DMS 273 (cell line): ENCODE data around the gene COTL1.

Experiments
- DNase-seq: peaks from one replicate; lab custom pipeline; 2025; ENCODE audit not compliant: unreplicated experiment; lab: John Stamatoyannopoulos, UW

The COTL1 gene

GRCh38 chr16:84617791-84618580, at the start of gene COTL1:
Gene COTL1 (minus strand): TSS chr16:84618078. CDS start chr16:84617914, 164 bp downstream.
- DNase-seq, result peak; percentile 97

GRCh38 chr16:84665843-84666242, 48.0 kb upstream of the COTL1 start:
- no peak for DNase-seq

- no peak for DNase-seq
Measured at GRCh38 chr16:84665359-84665758, 47.5 kb upstream of the COTL1 start.

GRCh38 chr16:84663433-84664101, 45.7 kb upstream of the COTL1 start:
- peak; percentile 32 for DNase-seq

GRCh38 chr16:84662471-84662870, 44.6 kb upstream of the COTL1 start:
- DNase-seq, result no peak

- no peak for DNase-seq
Measured at GRCh38 chr16:84661418-84662060, 43.7 kb upstream of the COTL1 start.

GRCh38 chr16:84660973-84661372, 43.1 kb upstream of the COTL1 start:
- no peak for DNase-seq

GRCh38 chr16:84659656-84660300, 41.9 kb upstream of the COTL1 start:
- DNase-seq, result no peak

GRCh38 chr16:84658690-84659089, 40.8 kb upstream of the COTL1 start:
- DNase-seq, result no peak

- DNase-seq, result no peak
Measured at GRCh38 chr16:84657229-84657837, 39.5 kb upstream of the COTL1 start.

- DNase-seq, result no peak
Measured at GRCh38 chr16:84656649-84657048, 38.8 kb upstream of the COTL1 start.

GRCh38 chr16:84654998-84655397, 37.1 kb upstream of the COTL1 start:
- no peak for DNase-seq

- DNase-seq, result no peak
Measured at GRCh38 chr16:84654238-84654637, 36.4 kb upstream of the COTL1 start.

- DNase-seq, result no peak
Measured at GRCh38 chr16:84652566-84652965, 34.7 kb upstream of the COTL1 start.

GRCh38 chr16:84650062-84650991, 32.4 kb upstream of the COTL1 start:
- DNase-seq, result no peak

GRCh38 chr16:84649511-84649861, 31.6 kb upstream of the COTL1 start:
- DNase-seq, result no peak

GRCh38 chr16:84648595-84649510, 31.0 kb upstream of the COTL1 start:
- DNase-seq, result peak; percentile 53

GRCh38 chr16:84647828-84648594, 30.1 kb upstream of the COTL1 start, which contains the start of gene KLHL36:
Gene KLHL36 (plus strand): TSS chr16:84648511. CDS start chr16:84650868, 2,357 bp downstream.
- peak; percentile 66 for DNase-seq
